PFSK-1 (cell line): ENCODE data around the gene ABCG1.

Source experiments
- POLR2AphosphoS5 ChIP-seq: IDR thresholded peaks from 2 replicates; pipeline ENCODE4 v1.6.1; 2012; ENCODE audit warnings: low read depth, mild to moderate bottlenecking, control low read depth, low read length, moderate library complexity
- TAF1 ChIP-seq: IDR thresholded peaks from 2 replicates; pipeline ENCODE4 v1.6.1; 2012; ENCODE audit warnings: low read length, control low read depth, borderline replicate concordance; ENCODE audit not compliant: insufficient read depth

DNA sequence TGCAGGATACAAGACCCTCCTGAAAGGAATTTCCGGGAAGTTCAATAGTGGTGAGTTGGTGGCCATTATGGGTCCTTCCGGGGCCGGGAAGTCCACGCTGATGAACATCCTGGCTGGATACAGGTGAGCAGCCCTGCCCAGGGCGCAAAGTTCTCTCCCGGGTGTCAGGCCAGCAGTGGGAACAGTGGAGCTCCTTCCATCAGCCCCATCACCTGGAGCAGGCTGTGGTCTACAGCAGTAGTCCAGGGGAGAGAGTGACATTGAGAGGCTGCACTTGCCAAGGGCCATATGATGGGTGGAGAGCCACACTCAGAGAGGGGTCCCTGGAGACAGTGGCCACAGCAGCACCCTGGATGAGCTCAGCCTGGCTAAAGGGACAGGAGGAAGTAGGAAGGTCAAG is 52.1 kb downstream of the ABCG1 start:
- no peak for TF ChIP-seq TAF1
- TF ChIP-seq POLR2AphosphoS5: no peak
